HCT116 (cell line): Measurements from ENCODE around the gene PPP2R3C.

Experiments
- CEBPB ChIP-seq: IDR thresholded peaks from 2 replicates; pipeline ENCODE4 v1.6.1; 2012; ENCODE audit warnings: low read depth
- CTCF ChIP-seq, 3 experiments: fragments of 200-600 bp in 1 of 3; sonication (generic) in 1 of 3; IDR thresholded peaks in 2 of 3; conservative IDR thresholded peaks in 1 of 3; 2 replicates each; pipeline ENCODE4 v1.5.1; 2012 to 2017; ENCODE audit warnings: low read depth in 2 of 3, low read length in 2 of 3, antibody characterized with exemption in 1 of 3, borderline replicate concordance in 1 of 3, control low read depth in 1 of 3, mild to moderate bottlenecking in 1 of 3, mixed read lengths in 1 of 3, mixed run types in 1 of 3, moderate library complexity in 1 of 3; ENCODE audit not compliant: insufficient read depth in 1 of 3
- EGR1 ChIP-seq: IDR thresholded peaks from 2 replicates; pipeline ENCODE4 v1.6.1; 2012; ENCODE audit warnings: low read depth
- EZH2 ChIP-seq: fragments of 200-600 bp; sonication (generic); IDR thresholded peaks from 2 replicates; pipeline ENCODE4 v1.6.1; 2017; ENCODE audit warnings: antibody characterized with exemption, mixed run types
- EZH2phosphoT487 ChIP-seq: fragments of 200-600 bp; IDR thresholded peaks from 2 replicates; pipeline ENCODE4 v1.6.1; 2018; ENCODE audit warnings: antibody characterized with exemption, borderline replicate concordance
- JUND ChIP-seq: IDR thresholded peaks from 2 replicates; pipeline ENCODE4 v1.6.1; 2012
- POLR2A ChIP-seq: IDR thresholded peaks from 2 replicates; pipeline ENCODE4 v1.7.0; 2011; ENCODE audit warnings: borderline replicate concordance; ENCODE audit not compliant: insufficient read depth, insufficient read length; ENCODE audit errors: extremely low read depth
- POLR2AphosphoS5 ChIP-seq: IDR thresholded peaks from 2 replicates; pipeline ENCODE4 v1.6.1; 2011; ENCODE audit warnings: mild to moderate bottlenecking, low read depth, low read length, moderate library complexity
- RAD21 ChIP-seq: IDR thresholded peaks from 2 replicates; pipeline ENCODE4 v1.6.1; 2012; ENCODE audit warnings: low read depth, mild to moderate bottlenecking
- ZBTB33 ChIP-seq: IDR thresholded peaks from 2 replicates; pipeline ENCODE4 v1.6.1; 2011; ENCODE audit warnings: mild to moderate bottlenecking, low read length, moderate library complexity; ENCODE audit not compliant: insufficient replicate concordance; ENCODE audit errors: extremely low read depth
- ZNF274 ChIP-seq: fragments of 200-500 bp; sonication (Bioruptor generic); IDR thresholded peaks from 2 replicates; pipeline ENCODE4 v1.6.1; 2014; ENCODE audit warnings: mild to moderate bottlenecking, low read depth, low read length, inconsistent platforms
- TF ChIP-seq, protein P1 (sequence below): IDR thresholded peaks from 2 replicates; pipeline ENCODE4 v1.6.1; 2012; ENCODE audit warnings: low read depth

- TF ChIP-seq, protein P1, sequence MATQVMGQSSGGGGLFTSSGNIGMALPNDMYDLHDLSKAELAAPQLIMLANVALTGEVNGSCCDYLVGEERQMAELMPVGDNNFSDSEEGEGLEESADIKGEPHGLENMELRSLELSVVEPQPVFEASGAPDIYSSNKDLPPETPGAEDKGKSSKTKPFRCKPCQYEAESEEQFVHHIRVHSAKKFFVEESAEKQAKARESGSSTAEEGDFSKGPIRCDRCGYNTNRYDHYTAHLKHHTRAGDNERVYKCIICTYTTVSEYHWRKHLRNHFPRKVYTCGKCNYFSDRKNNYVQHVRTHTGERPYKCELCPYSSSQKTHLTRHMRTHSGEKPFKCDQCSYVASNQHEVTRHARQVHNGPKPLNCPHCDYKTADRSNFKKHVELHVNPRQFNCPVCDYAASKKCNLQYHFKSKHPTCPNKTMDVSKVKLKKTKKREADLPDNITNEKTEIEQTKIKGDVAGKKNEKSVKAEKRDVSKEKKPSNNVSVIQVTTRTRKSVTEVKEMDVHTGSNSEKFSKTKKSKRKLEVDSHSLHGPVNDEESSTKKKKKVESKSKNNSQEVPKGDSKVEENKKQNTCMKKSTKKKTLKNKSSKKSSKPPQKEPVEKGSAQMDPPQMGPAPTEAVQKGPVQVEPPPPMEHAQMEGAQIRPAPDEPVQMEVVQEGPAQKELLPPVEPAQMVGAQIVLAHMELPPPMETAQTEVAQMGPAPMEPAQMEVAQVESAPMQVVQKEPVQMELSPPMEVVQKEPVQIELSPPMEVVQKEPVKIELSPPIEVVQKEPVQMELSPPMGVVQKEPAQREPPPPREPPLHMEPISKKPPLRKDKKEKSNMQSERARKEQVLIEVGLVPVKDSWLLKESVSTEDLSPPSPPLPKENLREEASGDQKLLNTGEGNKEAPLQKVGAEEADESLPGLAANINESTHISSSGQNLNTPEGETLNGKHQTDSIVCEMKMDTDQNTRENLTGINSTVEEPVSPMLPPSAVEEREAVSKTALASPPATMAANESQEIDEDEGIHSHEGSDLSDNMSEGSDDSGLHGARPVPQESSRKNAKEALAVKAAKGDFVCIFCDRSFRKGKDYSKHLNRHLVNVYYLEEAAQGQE: no peak
- TF ChIP-seq CTCF (IDR thresholded peaks at IDR 0.05 in 2 of 3, conservative IDR thresholded peaks at IDR 0.05 in 1 of 3; ENCODE audit: borderline replicate concordance in 1 of 3, insufficient read depth in 1 of 3, low read depth in 2 of 3, low read length in 2 of 3) (no peak), ZBTB33 (no peak), POLR2A (no peak), POLR2AphosphoS5 (no peak), JUND (no peak), EZH2 (no peak), EGR1 (no peak), EZH2phosphoT487 (no peak), CEBPB (no peak), RAD21 (no peak), ZNF274 (no peak)
Measured at GRCh38 chr14:35083530-35084150, 38.1 kb downstream of the PPP2R3C start.
